Suprapubic skin (tissue), 4 donors: ENCODE data around the gene DAB2. TPM values are rescaled to one million over a fixed set of nuclear protein-coding genes. Genes with fewer than 3 reads are reported as not detected.

Source experiments
- DNase-seq, 2 donors: peaks; one replicate each; pipeline ENCODE4 v3.0.0-alpha.2; 2019; ENCODE audit warnings: low spot score in 2 of 2
- H3K27ac ChIP-seq: fragments of 200-600 bp; sonication (generic); one replicate; pipeline ENCODE4 v1.5.1; 2019
- H3K27me3 ChIP-seq: fragments of 200-600 bp; sonication (generic); one replicate; pipeline ENCODE4 v1.5.1; 2019
- H3K36me3 ChIP-seq: fragments of 200-600 bp; sonication (generic); one replicate; pipeline ENCODE4 v1.5.1; 2019
- H3K4me1 ChIP-seq: fragments of 200-600 bp; sonication (generic); one replicate; pipeline ENCODE4 v1.5.1; 2019
- H3K4me3 ChIP-seq: fragments of 200-600 bp; sonication (generic); one replicate; pipeline ENCODE4 v1.5.1; 2019; ENCODE audit warnings: mild to moderate bottlenecking
- H3K9me3 ChIP-seq: fragments of 200-600 bp; sonication (generic); one replicate; pipeline ENCODE4 v1.5.1; 2019
- CTCF ChIP-seq, 2 donors: fragments of 200-600 bp in 1 of 2; fragments of 450-650 bp in 1 of 2; sonication (generic) in 1 of 2; IDR thresholded peaks; one replicate each; pipeline ENCODE4 v1.5.1; 2016 to 2019; ENCODE audit warnings: antibody characterized with exemption in 2 of 2, mild to moderate bottlenecking in 1 of 2, moderate library complexity in 1 of 2
- EP300 ChIP-seq: sonication (generic); formaldehyde crosslinking; IDR thresholded peaks from one replicate; pipeline ENCODE4 v1.6.1; 2017; ENCODE audit warnings: antibody characterized with exemption
- POLR2A ChIP-seq, 2 donors: fragments of 450-650 bp; IDR thresholded peaks; one replicate each; pipeline ENCODE4 v1.6.1; 2017; ENCODE audit warnings: antibody characterized with exemption in 2 of 2, mild to moderate bottlenecking in 2 of 2, moderate library complexity in 2 of 2
- POLR2AphosphoS5 ChIP-seq, 3 donors: sonication (generic); formaldehyde crosslinking; IDR thresholded peaks; one replicate each; pipeline ENCODE4 v1.6.1; 2017; ENCODE audit warnings: antibody characterized with exemption in 3 of 3
- WGBS: methylation state at CpG from one replicate; pipeline ENCODE4 v1.1.5; 2018; 5-methylcytosine and 5-hydroxymethylcytosine counted together
- total RNA-seq, 4 donors: library from RNA; depleted of rRNA; stranded (reverse); fragments of >200 nt; gene quantifications; one replicate each; pipeline ENCODE4 v1.1.0, GENCODE V29; 2016

DAB2 gene
- total RNA-seq, 4 donors from 2014 or later, result 7.1 to 30.6 (median 11.7) TPM

GRCh38 chr5:39440958-39441624 lies 16.3 kb upstream of the DAB2 start:
- Histone ChIP-seq H3K36me3 (no peaks in the 10 kb centered on the region), H3K4me1 (peaks cover 4% of the 10 kb centered on the region), H3K27ac (no peak overlapping the region), H3K27me3 (no peaks in the 10 kb centered on the region), H3K4me3 (no peak overlapping the region), H3K9me3 (no peaks in the 10 kb centered on the region)
- no peak for DNase-seq
- TF ChIP-seq POLR2A (IDR thresholded peaks at IDR 0.05) (no peak), CTCF (IDR thresholded peaks at IDR 0.05) (no peak), EP300 (no peak), POLR2AphosphoS5 (IDR thresholded peaks at IDR 0.05) (no peak)
- WGBS, result 69% methylated on average over 2 of the region's 2 CpGs

GRCh38 chr5:39440192-39440957 lies 15.6 kb upstream of the DAB2 start:
- H3K9me3 ChIP-seq, result no peaks in the 10 kb centered on the region
- no peak overlapping the region for H3K27ac ChIP-seq
- no peak for DNase-seq
- H3K27me3 ChIP-seq, result no peaks in the 10 kb centered on the region
- 55% methylated on average over 3 of the region's 3 CpGs for WGBS
- peaks cover 4% of the 10 kb centered on the region for H3K4me1 ChIP-seq
- TF ChIP-seq CTCF (IDR thresholded peaks at IDR 0.05) (no peak), EP300 (no peak), POLR2A (IDR thresholded peaks at IDR 0.05) (no peak), POLR2AphosphoS5 (IDR thresholded peaks at IDR 0.05) (no peak)
- H3K4me3 ChIP-seq, result no peak overlapping the region
- H3K36me3 ChIP-seq, result no peaks in the 10 kb centered on the region

- TF ChIP-seq CTCF (IDR thresholded peaks at IDR 0.05) (no peak), POLR2A (IDR thresholded peaks at IDR 0.05) (no peak), EP300 (no peak), POLR2AphosphoS5 (IDR thresholded peaks at IDR 0.05) (no peak)
- 56% methylated on average over 3 of the region's 3 CpGs for WGBS
- no peaks in the 10 kb centered on the region for H3K27me3 ChIP-seq
- DNase-seq, result no peak
- H3K4me1 ChIP-seq, result peaks cover 4% of the 10 kb centered on the region
- H3K9me3 ChIP-seq, result no peaks in the 10 kb centered on the region
- H3K36me3 ChIP-seq, result no peaks in the 10 kb centered on the region
- H3K27ac ChIP-seq, result no peak overlapping the region
- H3K4me3 ChIP-seq, result no peak overlapping the region
Measured at GRCh38 chr5:39439582-39440162, 14.9 kb upstream of the DAB2 start.

GRCh38 chr5:39437467-39437866 lies 12.7 kb upstream of the DAB2 start:
- no peak for DNase-seq
- Histone ChIP-seq H3K9me3 (no peaks in the 10 kb centered on the region), H3K27me3 (no peaks in the 10 kb centered on the region), H3K36me3 (no peaks in the 10 kb centered on the region), H3K27ac (no peak overlapping the region), H3K4me1 (peaks cover 4% of the 10 kb centered on the region), H3K4me3 (no peak overlapping the region)
- TF ChIP-seq EP300 (no peak), POLR2A (IDR thresholded peaks at IDR 0.05) (no peak), POLR2AphosphoS5 (IDR thresholded peaks at IDR 0.05) (no peak), CTCF (IDR thresholded peaks at IDR 0.05) (no peak)
- 29% methylated on average over 1 of the region's 1 CpG for WGBS

- Histone ChIP-seq H3K4me1 (no peaks in the 10 kb centered on the region), H3K27me3 (no peaks in the 10 kb centered on the region), H3K9me3 (no peaks in the 10 kb centered on the region), H3K36me3 (no peaks in the 10 kb centered on the region), H3K27ac (no peak overlapping the region), H3K4me3 (no peak overlapping the region)
- TF ChIP-seq POLR2A (IDR thresholded peaks at IDR 0.05) (no peak), POLR2AphosphoS5 (IDR thresholded peaks at IDR 0.05) (no peak), EP300 (no peak), CTCF (IDR thresholded peaks at IDR 0.05) (no peak)
- WGBS, result 72% methylated on average over 4 of the region's 4 CpGs
- DNase-seq, result no peak
Measured at GRCh38 chr5:39433848-39434247, 9.1 kb upstream of the DAB2 start.
